ENCODE data around the gene KLHDC7B.
"Not testable (repeated sequence)": the region's sequence is repeated elsewhere in the genome, so short reads cannot be mapped to it uniquely, and the experiment has no call there.

Gene KLHDC7B

GRCh38 chr22:50517495-50518260 is 28.0 kb upstream of the KLHDC7B start:
- no peak for DNase-seq (ENCODE audit: low read depth)

- DNase-seq (ENCODE audit: low read depth): no peak
Observed at GRCh38 chr22:50518606-50519005, 27.1 kb upstream of the KLHDC7B start.

- DNase-seq (ENCODE audit: low read depth): no peak
Observed at GRCh38 chr22:50519151-50519550, 26.5 kb upstream of the KLHDC7B start.

GRCh38 chr22:50520184-50520583 is 25.5 kb upstream of the KLHDC7B start:
- DNase-seq (ENCODE audit: low read depth): not testable (repeated sequence)

GRCh38 chr22:50520826-50521453 is 24.8 kb upstream of the KLHDC7B start:
- no peak for DNase-seq (ENCODE audit: low read depth)

- no peak for DNase-seq (ENCODE audit: low read depth)
Observed at GRCh38 chr22:50521710-50522109, 24.0 kb upstream of the KLHDC7B start.

- DNase-seq (ENCODE audit: low read depth): no peak
Observed at GRCh38 chr22:50522208-50522805, 23.4 kb upstream of the KLHDC7B start.

- no peak for DNase-seq (ENCODE audit: low read depth)
Observed at GRCh38 chr22:50522806-50523438, 22.8 kb upstream of the KLHDC7B start.

GRCh38 chr22:50523458-50523805 is 22.3 kb upstream of the KLHDC7B start:
- no peak for DNase-seq (ENCODE audit: low read depth)

GRCh38 chr22:50523806-50524675 is 21.7 kb upstream of the KLHDC7B start:
- DNase-seq (ENCODE audit: low read depth): no peak

GRCh38 chr22:50524676-50525103 is 21.0 kb upstream of the KLHDC7B start:
- DNase-seq (ENCODE audit: low read depth): no peak

GRCh38 chr22:50525104-50525857 is 20.4 kb upstream of the KLHDC7B start, which contains the start of gene SCO2:
Gene SCO2, minus strand, starts transcription at chr22:50525598. Its CDS starts 1,187 bp downstream, at chr22:50524411.
- DNase-seq (ENCODE audit: low read depth): peak; percentile 93

GRCh38 chr22:50525858-50526107 is 19.9 kb upstream of the KLHDC7B start:
- DNase-seq (ENCODE audit: low read depth): no peak

- DNase-seq (ENCODE audit: low read depth): peak; percentile 80
Observed at GRCh38 chr22:50526108-50526833, 19.4 kb upstream of the KLHDC7B start.

GRCh38 chr22:50526834-50527801 is 18.6 kb upstream of the KLHDC7B start:
- DNase-seq (ENCODE audit: low read depth): no peak

- DNase-seq (ENCODE audit: low read depth): no peak
Observed at GRCh38 chr22:50527921-50528681, 17.6 kb upstream of the KLHDC7B start.

GRCh38 chr22:50528682-50529415 is 16.9 kb upstream of the KLHDC7B start:
- DNase-seq (ENCODE audit: low read depth): no peak

GRCh38 chr22:50529416-50529896 is 16.2 kb upstream of the KLHDC7B start:
- DNase-seq (ENCODE audit: low read depth): peak; percentile 22
